Daoy (cell line): Measurements from ENCODE around the gene SLC25A13. TPM values are rescaled to one million over a fixed set of nuclear protein-coding genes. Genes with fewer than 3 reads are reported as not detected.

ENCODE experiments used
- DNase-seq: peaks from one replicate; pipeline ENCODE4 v3.0.0-alpha.2; 2015; ENCODE audit warnings: low read depth
- total RNA-seq: library from RNA; depleted of rRNA; stranded (reverse); fragments of >200 nt; shearing (Covaris generic); gene quantifications from 2 replicates; pipeline ENCODE4 v1.2.3, GENCODE V29; 2014

The SLC25A13 gene
- total RNA-seq, 1 experiment from 2014 or later, result 36.2 TPM

DNA sequence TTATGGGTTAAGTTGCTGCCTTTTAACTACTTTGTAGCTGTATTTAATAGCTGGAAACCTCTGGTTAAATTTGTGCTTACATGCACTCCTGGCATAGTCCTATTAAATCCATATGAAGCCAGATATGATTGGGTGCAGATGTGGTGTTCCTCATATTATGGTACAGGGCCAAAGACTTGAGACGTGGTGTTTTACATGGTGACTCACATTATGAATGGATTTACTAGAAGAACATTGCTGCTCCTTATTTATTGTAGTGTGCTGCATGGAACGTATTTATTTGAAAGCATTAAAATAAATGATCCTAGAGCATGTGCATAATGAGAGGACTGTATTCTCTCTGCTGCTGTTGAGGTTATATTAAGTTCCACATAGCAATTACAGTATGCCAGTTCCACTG lies 224.1 kb downstream of the SLC25A13 start:
- DNase-seq, result no peak

- DNase-seq, result peak; percentile 36
These were observed 228.5 kb downstream of the SLC25A13 start for GRCh38 chr7:96093435-96093834.

GRCh38 chr7:96090756-96091155 lies 231.1 kb downstream of the SLC25A13 start:
- no peak for DNase-seq

- DNase-seq, result no peak
These were observed 232.4 kb downstream of the SLC25A13 start for GRCh38 chr7:96089511-96089910.

DNA sequence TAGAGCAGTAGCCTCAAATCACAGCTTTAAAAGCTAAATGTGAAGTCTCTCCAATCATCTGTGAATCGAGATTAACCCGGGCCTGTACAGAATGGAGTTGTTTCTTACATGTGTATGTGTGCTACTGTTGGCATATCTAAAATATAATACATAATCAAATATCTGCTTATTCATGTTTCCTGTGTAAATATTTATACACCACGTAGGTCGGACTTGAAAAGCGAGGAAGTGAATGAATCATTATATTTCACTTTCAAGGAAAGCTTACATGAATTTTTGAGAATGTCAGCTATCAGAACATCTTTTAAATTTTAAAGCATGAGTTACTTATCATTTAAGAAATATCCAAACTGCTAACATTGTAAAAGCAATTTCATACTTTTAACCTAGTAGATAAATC lies 233.3 kb downstream of the SLC25A13 start:
- DNase-seq, result no peak

- DNase-seq, result no peak
These were observed 235.9 kb downstream of the SLC25A13 start for GRCh38 chr7:96085953-96086352.

DNA sequence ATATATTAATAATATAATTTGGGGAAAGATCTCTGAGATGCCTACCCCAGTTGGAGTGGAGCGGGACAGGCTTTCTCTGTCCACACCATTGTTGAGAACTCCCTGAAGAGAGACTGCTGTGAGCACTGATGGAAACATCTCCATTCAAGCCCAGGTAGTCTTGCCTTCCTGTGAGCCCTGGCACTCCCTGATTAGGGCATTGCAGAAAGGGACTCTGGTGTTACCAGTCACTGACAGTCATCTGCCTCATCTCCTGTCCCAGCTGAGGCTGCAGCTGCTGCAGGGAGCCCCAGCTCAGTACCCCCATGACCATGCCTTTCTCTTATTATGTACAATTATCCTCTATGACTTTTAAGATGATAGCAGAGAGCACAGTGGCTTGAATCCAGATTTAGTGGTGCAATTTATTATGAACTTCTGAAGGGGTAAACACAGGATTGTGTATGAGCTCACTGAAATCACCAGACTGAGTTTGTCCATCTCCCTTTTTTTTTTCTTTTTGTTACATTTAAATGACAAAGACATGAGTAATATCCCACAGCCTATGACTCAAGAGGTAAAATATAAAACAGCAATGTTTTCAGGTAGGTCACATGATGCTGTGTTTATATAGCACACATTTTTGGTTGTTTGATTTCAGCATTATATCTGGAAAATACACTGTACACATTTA lies 236.9 kb downstream of the SLC25A13 start:
- DNase-seq, result peak; percentile 30

DNA sequence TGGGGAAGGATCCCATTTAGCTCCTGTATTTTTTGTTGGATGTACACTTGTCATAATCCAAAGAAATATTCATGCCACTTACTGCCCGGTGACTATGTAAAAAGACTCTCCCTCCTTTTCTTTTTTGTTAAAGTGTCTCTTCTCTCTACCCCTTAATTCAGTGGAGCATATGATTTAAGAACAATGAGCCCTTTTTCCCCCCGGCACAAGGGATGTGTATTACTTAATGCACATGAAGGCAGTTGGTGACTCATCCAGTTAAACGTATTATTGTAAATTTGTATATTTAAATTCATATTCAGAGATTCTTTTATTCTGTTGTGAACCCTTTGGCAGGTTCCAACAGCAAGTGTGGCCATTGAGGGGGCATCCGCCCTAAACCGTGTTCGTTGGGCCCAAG lies 241.9 kb downstream of the SLC25A13 start:
- DNase-seq, result no peak

GRCh38 chr7:96076350-96076707 lies 245.6 kb downstream of the SLC25A13 start:
- DNase-seq, result no peak

DNA sequence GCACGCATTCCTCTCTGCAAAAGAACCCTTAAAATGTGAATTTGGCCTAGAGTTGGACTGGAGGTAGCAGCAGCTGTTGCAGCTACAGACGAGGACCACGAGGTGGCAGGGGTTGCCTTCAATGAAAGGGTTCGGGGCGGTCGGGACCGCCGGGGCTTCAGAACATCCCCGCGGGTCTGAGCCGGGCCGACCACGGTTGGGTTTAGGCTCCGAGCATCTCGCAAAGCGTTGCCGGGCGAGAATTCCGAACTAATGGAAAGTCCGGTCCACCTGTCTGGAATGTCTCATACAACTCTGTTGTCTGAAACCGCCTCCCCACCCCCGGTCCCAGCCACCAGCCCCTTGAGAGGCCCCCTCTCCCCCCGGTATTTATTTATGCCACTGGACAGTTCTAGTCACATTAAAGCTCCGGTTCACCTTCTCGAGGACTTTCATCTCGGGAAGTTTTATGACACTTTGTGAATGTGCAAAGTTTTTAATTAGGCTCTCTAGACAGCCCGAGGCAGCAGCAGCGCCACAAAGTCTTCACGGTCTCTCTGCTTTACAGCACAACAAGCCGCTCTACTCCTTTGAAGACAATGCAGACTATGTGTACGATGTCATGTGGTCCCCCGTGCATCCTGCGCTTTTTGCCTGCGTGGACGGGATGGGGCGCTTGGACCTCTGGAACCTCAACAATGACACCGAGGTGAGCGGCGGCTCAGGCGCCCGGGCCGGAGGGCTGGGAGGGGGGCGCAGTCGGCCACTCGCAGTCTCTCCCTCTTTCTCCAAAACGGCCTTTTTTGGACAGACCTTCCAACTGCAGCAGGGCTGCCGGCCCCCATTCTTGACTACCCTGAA lies 246.2 kb downstream of the SLC25A13 start:
- DNase-seq, result peak; percentile 67

- no peak for DNase-seq
These were observed 247.0 kb downstream of the SLC25A13 start for GRCh38 chr7:96074871-96075270.
